HS-5 (cell line): Measurements from ENCODE around the gene KLK8.

Source experiments
- DNase-seq: peaks from one replicate; pipeline ENCODE4 v3.0.0-alpha.2; 2012; ENCODE audit warnings: low read depth

KLK8 gene

DNA sequence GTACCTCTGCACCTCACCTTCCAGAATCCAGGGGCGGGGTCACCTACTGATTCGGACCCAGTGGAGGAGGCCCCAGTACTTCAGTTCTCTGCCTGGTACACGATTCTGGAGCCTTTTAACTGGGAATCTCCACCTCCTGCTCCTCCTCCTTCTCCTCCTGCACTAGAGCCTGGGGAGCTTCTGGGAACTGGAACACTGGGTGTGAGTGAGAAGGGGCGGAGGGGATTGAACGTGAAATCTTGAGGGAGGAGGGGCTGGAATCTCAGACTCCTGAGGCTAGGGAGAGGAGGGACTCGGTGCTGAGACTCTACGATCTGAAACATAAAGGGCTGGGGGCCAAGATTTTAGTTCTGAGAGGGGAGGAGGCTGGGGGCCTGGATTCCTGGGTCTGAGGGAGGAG is at the start of gene KLK8:
Gene KLK8 (minus strand): TSS at position 90 of the 400 bp plus-strand sequence. CDS start 437 bp downstream, outside the sequence.
- DNase-seq: no peak

- DNase-seq: no peak
Observed at GRCh38 chr19:51047031-51047335, 45.6 kb upstream of the KLK8 start.

- no peak for DNase-seq
Observed at GRCh38 chr19:51044327-51044726, 42.9 kb upstream of the KLK8 start.

GRCh38 chr19:51043497-51043896 is 42.1 kb upstream of the KLK8 start:
- no peak for DNase-seq

GRCh38 chr19:51040151-51040550 is 38.7 kb upstream of the KLK8 start:
- DNase-seq: no peak

- no peak for DNase-seq
Observed at GRCh38 chr19:51036519-51036918, 35.1 kb upstream of the KLK8 start.

DNA sequence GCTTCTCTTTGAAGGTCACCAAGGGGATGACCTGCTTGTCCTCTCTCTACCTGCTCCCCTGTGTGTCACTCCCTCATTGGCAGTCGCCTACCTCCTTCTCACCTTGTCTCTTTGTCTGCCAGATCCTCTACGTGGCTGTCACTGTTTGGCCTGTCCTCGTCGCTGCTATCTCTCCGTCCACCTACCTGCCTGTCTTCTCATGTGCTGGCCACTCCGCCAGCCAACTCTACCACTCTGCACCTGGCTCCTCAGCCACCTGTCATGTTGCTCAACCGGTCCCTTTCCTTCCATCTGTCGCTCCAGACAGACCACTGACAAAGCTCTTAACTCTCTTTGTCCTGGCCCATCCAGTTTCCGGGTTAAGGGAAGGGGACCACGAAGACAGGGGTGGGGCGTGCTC is 33.3 kb upstream of the KLK8 start, which contains the start of gene KLK12:
Gene KLK12 (minus strand): TSS at position 299 of the 400 bp plus-strand sequence. CDS start 381 bp downstream, outside the sequence.
- no peak for DNase-seq

- no peak for DNase-seq
Observed at GRCh38 chr19:51031880-51032225, 30.4 kb upstream of the KLK8 start.

DNA sequence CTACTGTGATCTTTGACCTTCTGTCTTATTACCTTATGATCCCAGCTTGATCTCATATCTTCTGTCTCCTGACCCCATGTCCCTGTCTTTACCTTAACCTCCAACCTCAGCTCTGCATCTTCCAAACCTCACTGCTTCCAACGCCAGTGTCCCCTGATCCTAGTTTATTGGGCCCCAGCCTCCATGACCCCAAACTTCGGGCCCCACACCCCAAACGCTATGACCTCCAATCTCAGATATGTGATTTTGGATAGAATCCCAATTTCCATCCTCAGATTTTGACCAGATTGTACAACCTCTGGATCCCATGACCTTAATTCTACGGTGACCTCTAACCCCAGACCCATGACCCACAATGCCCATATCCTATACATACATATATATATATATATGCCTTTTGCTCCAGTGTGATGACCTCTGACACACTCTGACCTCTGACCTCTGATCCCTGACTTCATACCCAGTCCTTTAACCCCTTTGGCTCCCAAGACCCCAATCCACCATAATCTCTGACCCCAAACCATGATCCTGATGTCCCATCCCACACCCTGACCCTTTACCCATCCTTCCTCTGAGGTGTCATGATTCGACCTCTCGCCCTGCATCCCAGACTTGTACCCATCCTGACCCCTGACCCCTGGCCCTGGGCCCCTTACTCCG is 29.9 kb upstream of the KLK8 start:
- no peak for DNase-seq

GRCh38 chr19:51030631-51031030 is 29.2 kb upstream of the KLK8 start:
- DNase-seq: no peak

GRCh38 chr19:51029718-51030117 is 28.3 kb upstream of the KLK8 start:
- DNase-seq: no peak

DNA sequence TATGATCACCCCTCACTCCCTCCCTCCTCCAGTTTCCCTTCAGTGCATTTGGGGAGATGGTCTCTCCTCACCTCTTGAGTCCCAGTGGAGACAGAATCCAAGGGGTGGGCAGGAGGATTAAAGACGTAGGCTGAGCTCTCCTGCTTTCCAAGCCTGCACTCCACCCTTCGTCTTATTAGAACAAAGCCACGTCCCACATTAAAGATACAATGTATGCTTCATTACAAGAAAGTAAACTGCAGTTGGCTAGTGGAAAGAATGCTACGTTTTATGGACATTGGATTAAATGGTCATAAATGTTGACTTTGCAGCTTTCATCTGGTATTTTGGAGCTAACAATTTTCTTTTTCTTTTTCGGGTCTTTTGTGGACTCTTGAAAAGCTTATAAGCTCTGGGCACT is 26.5 kb upstream of the KLK8 start:
- DNase-seq: no peak

DNA sequence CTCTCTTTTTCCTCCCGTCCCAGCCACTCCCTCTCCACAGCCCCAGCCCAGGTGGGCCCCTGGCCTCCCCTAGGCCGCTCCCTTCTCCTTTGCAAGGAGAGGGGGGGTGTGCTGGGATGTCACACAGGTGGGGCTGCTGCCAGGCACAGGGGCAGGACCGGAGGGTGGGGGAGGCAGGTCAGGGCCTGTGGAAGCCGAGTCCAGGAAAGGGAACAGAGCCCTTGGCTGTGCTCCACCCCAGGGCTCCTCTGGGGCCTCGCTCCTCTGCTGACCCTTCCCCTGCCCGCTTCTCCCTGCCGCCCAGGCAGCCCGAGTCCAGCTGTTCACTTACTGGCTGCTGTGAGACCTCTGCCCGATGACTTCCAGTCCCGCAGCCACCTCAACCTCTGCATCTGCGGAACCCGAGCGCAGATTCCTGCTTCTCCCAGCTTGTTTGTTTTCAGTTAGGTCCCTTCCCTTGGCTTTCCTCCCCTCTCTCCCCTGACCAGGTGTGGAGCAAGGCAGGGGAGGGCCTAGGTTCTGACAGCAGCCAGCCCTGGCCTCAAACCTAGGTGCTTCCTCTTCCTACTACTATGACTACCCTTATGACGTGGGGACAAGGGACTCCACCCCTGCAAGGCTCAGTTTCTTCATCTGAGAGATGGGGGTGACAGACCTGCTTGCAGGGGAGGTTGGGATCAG is 25.9 kb upstream of the KLK8 start:
- DNase-seq: no peak

GRCh38 chr19:51026554-51026831 is 25.1 kb upstream of the KLK8 start, which contains the start of gene KLK11:
Gene KLK11, minus strand, starts transcription at chr19:51026616. Its CDS starts 985 bp downstream, at chr19:51025631.
- DNase-seq: no peak

DNA sequence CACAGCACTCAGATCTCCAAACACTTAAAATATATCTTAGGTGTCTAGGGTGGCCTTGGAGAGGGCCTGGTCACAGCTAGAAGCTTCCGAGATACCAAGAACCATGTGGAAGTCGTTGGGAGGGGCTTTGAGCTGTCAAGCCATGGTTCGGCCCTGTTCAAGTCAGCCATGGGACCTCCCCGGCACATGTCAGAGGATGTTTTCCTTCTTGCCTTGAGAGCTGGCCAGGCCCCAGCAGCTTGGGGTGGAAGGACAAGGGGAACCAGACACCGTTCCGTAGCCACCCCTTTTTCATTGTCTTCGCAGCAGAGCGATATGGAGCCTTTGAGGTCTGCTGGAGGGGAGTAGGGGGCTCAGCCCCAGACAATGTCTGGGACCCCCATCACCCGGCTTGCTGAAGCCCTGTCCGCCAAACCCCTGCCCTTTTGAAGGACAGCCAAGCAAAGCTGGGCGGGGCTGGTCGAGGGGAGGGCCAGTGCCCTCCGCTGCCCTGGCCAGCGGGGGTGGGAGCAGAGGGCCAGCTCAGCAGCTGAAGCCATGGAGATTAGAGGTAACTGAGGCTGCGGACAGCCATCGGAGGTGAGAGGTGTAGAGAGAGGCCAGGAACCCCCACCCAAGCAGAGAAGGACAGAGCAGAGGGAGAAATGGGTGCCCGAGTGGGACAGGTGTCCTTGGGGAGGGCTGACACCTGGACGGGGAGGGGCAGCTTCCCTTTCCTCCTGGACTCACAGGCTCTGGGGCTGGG is 24.6 kb upstream of the KLK8 start:
- no peak for DNase-seq

GRCh38 chr19:51025401-51025800 is 24.0 kb upstream of the KLK8 start:
- DNase-seq: no peak

DNA sequence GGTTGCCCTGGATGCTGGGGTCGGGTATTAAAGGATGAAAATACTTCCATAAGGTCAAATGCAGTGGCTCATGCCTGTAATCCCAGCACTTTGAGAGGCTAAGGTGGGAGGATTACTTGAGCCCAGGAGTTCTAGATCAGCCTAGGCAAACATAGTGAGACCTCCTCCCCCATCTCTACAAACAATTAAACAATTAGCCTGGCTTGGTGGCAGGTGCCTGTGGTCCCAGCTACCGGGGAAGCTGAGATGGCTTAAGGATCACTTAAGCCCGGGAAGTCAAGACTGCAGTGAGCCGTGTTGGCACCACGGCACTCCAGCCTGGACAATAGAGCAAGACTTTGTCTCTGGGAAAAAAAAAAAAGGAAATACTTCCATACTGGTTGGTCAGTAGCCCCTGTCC is 23.5 kb upstream of the KLK8 start:
- no peak for DNase-seq

DNA sequence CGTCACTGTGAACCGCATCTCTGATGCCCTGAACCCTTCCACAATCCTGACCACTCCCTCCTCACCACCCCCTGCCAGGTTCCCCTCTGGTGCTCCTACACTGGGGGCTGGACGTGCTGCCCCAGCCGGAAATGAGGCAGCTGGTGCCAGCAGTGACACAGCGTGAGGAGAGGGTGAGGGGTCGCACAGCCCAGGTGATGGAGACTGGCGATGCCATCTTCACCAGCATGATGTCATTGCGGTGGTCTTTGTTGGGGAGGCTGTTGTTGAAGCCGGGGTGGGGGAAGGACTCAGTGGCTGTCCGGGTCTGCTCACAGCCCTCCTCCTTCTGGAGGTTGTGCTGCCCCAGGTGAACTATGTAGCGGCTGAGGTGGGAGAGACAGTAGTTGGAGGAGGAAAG is 22.5 kb upstream of the KLK8 start:
- no peak for DNase-seq

DNA sequence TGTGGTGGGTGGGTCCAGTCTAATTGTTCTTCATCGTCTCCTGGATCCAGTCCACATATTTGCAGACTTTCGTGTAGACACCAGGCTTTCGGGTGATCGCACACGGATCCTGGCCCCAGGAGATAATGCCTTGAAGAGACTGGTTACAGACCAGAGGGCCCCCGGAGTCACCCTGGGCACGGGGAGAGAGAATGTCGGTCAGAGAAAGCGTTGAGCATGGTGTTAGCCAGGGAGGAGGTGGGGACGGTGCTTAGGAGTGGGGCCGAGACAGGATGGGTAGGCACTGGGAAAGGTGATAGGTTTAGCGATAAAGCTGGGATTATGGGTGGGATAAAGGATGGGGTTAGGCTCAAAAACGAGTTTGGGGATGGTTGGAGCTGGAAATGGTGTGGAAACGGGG is 21.1 kb upstream of the KLK8 start:
- DNase-seq: no peak

DNA sequence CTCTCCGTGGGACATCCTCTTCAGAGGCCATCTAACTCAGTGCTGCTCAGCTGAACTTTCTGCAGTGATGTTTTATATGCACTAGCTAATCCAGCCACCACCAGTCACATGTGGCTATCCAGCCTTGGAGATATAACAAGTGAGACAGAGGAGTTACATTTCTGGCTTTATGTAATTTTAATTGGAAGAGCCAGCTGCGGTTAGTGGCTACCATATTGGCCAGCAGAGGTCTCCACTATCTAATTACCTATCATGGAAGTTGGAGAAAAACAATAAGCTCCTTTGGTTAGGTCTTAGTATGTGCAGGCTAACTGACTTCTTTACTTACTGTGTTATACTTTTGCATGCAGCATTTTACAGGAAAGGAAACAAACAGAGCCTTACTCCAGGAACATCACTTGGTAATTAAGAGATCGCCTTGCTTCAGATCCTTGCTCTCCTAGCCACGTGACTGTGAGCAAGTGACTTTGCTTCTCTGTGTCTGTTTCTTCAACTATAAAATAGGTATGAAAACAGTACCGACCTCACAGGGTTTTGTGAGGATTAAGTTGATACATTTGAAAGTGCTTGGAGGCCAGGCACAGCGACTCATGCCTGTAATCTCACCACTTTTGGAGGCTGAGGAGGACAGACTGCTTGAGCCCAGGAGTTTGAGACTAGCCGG is 19.7 kb upstream of the KLK8 start:
- peak; percentile 11 for DNase-seq

DNA sequence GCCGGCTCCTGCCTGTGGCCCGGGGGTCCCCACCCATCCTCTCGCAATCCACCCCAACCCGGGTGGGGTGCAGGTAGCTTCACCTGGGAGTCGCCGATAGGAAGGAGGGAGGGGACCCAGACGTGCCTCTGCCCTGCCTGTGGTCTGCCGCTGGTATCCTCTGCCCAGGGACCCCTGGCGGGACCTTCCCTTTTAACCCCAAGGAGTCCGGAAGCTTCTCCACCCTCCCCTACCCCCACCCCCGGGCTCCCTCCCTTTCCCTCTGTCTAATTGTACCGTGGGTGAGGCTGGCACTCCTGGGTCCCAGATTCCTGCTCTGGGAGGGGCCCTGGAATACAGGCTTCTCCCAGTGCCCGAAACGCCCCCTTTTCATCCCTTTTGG is 18.1 kb upstream of the KLK8 start, which contains the start of gene KLK10:
Gene KLK10 (minus strand): TSS at position 166 of the 382 bp plus-strand sequence. CDS start 579 bp downstream, outside the sequence.
- no peak for DNase-seq

DNA sequence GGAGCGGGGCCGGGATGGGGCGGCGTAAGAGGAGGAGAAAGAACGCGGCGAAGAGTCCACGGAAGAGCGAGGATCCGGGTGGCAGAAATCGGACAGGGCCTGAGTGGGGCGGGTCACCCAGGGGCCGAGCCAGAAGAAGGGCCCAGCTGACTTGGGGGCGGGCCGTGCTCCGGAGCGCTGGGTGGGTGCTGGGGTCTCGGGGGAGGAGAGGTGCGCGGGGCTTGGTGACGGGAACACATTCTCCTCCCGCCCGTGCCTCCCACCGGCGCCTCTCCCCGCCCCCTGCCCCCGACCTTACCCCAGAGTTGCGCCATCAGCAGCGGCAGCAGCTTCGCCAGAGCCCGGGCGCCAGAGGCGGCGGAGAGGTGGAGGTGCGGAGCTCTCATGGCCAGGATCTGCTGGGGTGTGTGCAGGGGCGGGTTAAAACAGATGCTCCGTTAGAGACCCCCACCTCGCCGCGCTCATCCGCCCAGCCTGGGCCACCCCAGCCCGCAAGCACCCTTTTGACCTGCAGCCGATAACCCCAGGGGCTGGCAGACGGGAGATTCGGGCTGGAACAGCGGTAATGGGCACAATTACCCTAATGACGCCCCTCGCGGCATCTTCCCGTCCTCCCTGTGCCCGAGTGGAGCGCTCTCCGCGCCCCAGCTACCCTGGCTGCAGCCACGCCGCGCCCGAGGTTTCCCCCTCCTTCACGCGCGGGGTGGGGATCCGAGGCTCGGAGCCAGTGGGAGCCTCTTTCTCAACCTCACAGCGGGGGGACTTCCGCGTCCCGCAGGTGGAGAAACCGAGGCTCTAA is 17.5 kb upstream of the KLK8 start:
- no peak for DNase-seq
